BE2C (cell line): ENCODE results near the gene ALKBH5.

Experiments used
- DNase-seq: peaks from one replicate; pipeline ENCODE4 v3.0.0-alpha.2; 2020
- H3K27me3 ChIP-seq: fragments of 250-450 bp; sonication (Bioruptor Pico); 2 replicates; pipeline ENCODE4 v1.5.1; 2020; ENCODE audit warnings: mild to moderate bottlenecking
- H3K36me3 ChIP-seq: fragments of 250-450 bp; sonication (Bioruptor Pico); 2 replicates; pipeline ENCODE4 v1.5.1; 2020; ENCODE audit warnings: mild to moderate bottlenecking
- H3K4me1 ChIP-seq: fragments of 250-450 bp; sonication (Bioruptor Pico); 2 replicates; pipeline ENCODE4 v1.5.1; 2020
- H3K4me3 ChIP-seq: 2 replicates; pipeline ENCODE4 v1.5.1; 2011; ENCODE audit warnings: low read depth, low read length
- H3K9me3 ChIP-seq: fragments of 250-450 bp; sonication (Bioruptor Pico); 2 replicates; pipeline ENCODE4 v1.5.1; 2020
- TF ChIP-seq, protein P1 (sequence below): IDR thresholded peaks from 2 replicates; pipeline ENCODE4 v1.5.1; 2012; ENCODE audit warnings: mild to moderate bottlenecking, low read depth, low read length

Gene ALKBH5

GRCh38 chr17:18228176-18228682, 44.6 kb downstream of the ALKBH5 start:
- H3K27me3 ChIP-seq, result no peaks in the 10 kb centered on the region
- H3K36me3 ChIP-seq, result no peaks in the 10 kb centered on the region
- TF ChIP-seq, protein P1, sequence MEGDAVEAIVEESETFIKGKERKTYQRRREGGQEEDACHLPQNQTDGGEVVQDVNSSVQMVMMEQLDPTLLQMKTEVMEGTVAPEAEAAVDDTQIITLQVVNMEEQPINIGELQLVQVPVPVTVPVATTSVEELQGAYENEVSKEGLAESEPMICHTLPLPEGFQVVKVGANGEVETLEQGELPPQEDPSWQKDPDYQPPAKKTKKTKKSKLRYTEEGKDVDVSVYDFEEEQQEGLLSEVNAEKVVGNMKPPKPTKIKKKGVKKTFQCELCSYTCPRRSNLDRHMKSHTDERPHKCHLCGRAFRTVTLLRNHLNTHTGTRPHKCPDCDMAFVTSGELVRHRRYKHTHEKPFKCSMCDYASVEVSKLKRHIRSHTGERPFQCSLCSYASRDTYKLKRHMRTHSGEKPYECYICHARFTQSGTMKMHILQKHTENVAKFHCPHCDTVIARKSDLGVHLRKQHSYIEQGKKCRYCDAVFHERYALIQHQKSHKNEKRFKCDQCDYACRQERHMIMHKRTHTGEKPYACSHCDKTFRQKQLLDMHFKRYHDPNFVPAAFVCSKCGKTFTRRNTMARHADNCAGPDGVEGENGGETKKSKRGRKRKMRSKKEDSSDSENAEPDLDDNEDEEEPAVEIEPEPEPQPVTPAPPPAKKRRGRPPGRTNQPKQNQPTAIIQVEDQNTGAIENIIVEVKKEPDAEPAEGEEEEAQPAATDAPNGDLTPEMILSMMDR, result no peak
- peaks cover 4% of the 10 kb centered on the region; the same call in 1 of the 2 replicates for H3K4me1 ChIP-seq
- no peaks in the 10 kb centered on the region for H3K9me3 ChIP-seq
- no peak for DNase-seq
- no peak overlapping the region for H3K4me3 ChIP-seq

DNA sequence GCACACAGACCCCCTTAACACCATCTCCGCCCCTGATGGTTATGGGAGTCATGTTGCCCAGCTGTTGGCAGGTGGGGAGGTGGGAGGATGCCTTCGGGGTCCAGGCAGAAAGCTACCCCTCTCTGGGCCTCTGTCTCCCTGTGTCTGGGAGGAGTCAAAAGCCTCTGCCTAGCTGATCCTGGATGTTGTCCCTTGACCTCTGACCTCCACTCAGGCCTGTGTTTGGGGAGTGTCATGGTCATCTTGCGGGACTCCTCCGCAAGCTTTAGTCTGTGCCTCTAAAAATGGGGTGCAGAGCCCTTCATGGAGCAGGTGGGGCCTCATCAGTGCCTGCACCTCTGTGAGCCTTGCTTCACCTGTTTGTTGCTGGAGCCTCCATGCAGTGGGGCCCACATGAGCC, 45.6 kb downstream of the ALKBH5 start:
- H3K4me3 ChIP-seq, result no peak overlapping the region
- no peaks in the 10 kb centered on the region for H3K27me3 ChIP-seq
- H3K36me3 ChIP-seq, result no peaks in the 10 kb centered on the region
- no peak for DNase-seq
- peaks cover 4% of the 10 kb centered on the region; the same call in 1 of the 2 replicates for H3K4me1 ChIP-seq
- TF ChIP-seq, protein P1, result no peak
- H3K9me3 ChIP-seq, result no peaks in the 10 kb centered on the region

- Histone ChIP-seq H3K4me1 (peaks cover 3% of the 10 kb centered on the region; the same call in 1 of the 2 replicates), H3K9me3 (no peaks in the 10 kb centered on the region), H3K36me3 (no peaks in the 10 kb centered on the region), H3K27me3 (no peaks in the 10 kb centered on the region), H3K4me3 (no peak overlapping the region)
- DNase-seq, result no peak
- TF ChIP-seq, protein P1, result no peak
Measured at GRCh38 chr17:18229771-18230170, 46.1 kb downstream of the ALKBH5 start.

GRCh38 chr17:18230288-18231141, 46.9 kb downstream of the ALKBH5 start:
- TF ChIP-seq, protein P1, result no peak
- no peaks in the 10 kb centered on the region for H3K27me3 ChIP-seq
- no peak overlapping the region for H3K4me3 ChIP-seq
- DNase-seq, result no peak
- no peaks in the 10 kb centered on the region for H3K4me1 ChIP-seq
- no peaks in the 10 kb centered on the region for H3K36me3 ChIP-seq
- H3K9me3 ChIP-seq, result no peaks in the 10 kb centered on the region

GRCh38 chr17:18231164-18231563, 47.5 kb downstream of the ALKBH5 start:
- Histone ChIP-seq H3K4me1 (no peaks in the 10 kb centered on the region), H3K27me3 (no peaks in the 10 kb centered on the region), H3K9me3 (no peaks in the 10 kb centered on the region), H3K4me3 (no peak overlapping the region), H3K36me3 (no peaks in the 10 kb centered on the region)
- DNase-seq, result no peak
- TF ChIP-seq, protein P1, result no peak

DNA sequence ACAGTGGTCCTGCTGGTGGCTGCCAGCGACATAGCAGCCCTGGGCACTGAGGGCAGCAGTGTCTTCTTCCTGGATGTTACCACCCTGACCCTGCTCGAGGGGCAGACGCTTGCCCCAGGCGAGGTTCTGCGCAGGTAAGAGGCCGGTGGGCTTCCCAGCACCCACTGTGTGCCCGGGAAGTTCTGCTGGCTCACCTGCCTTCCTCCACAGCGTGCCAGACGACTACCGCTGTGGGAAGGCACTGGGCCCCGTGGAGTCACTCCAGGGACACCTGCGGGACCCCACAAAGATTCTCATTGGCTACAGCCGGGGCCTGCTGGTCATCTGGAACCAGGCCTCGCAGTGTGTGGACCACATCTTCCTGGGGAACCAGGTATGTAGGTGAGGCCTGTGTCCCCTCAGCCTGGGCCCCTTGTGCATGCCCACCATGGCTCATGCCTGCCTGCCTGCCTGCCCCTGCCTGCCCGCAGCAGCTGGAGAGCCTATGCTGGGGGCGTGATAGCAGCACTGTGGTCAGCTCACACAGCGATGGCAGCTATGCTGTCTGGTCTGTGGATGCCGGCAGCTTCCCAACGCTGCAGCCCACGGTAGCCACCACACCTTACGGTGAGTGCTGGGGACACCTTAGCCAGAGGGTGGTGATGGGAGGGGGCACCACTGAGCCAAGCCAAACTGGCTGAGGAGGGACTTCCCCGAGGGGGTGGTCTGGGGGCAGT, 50.3 kb downstream of the ALKBH5 start:
- TF ChIP-seq, protein P1, result no peak
- no peaks in the 10 kb centered on the region for H3K27me3 ChIP-seq
- no peak overlapping the region for H3K4me3 ChIP-seq
- H3K9me3 ChIP-seq, result no peaks in the 10 kb centered on the region
- H3K36me3 ChIP-seq, result no peaks in the 10 kb centered on the region
- no peaks in the 10 kb centered on the region for H3K4me1 ChIP-seq
- DNase-seq, result no peak
